CD8-positive, alpha-beta memory T cell (primary cell): ENCODE results near the gene PHLPP2. TPM values are rescaled to one million over a fixed set of nuclear protein-coding genes. Genes with fewer than 3 reads are reported as not detected.

Source experiments
- CTCF ChIA-PET: fragments of 350-600 bp; sonication (Branson Sonifier 250); formaldehyde crosslinking; loops from one replicate; lab custom pipeline; 2021; ENCODE audit warnings: antibody characterized with exemption; lab: Charles Lee
- POLR2A ChIA-PET: fragments of 350-600 bp; sonication (Branson Sonifier 250); formaldehyde crosslinking; loops from one replicate; lab custom pipeline; 2021; ENCODE audit warnings: antibody characterized with exemption; lab: Charles Lee
- DNase-seq, 5 donors: peaks; one replicate each; pipeline versions ENCODE4 v3.0.0 to v3.0.0-alpha.2; 2020 to 2022; ENCODE audit warnings: mixed read lengths in 1 of 5
- H3K27ac ChIP-seq: one replicate; pipeline ENCODE4 v1.7.0; 2013; ENCODE audit warnings: low read depth, mild to moderate bottlenecking, low read length, moderate library complexity
- H3K27me3 ChIP-seq: 2 replicates; pipeline ENCODE4 v1.7.0; 2013; ENCODE audit warnings: low read length, mild to moderate bottlenecking; ENCODE audit not compliant: insufficient read depth, poor library complexity, severe bottlenecking
- H3K36me3 ChIP-seq: 2 replicates; pipeline ENCODE4 v1.7.0; 2013; ENCODE audit warnings: mild to moderate bottlenecking, low read length, moderate library complexity; ENCODE audit not compliant: insufficient read depth
- H3K4me1 ChIP-seq: 2 replicates; pipeline ENCODE4 v1.7.0; 2013; ENCODE audit warnings: mild to moderate bottlenecking, low read length, moderate library complexity; ENCODE audit not compliant: insufficient read depth
- H3K4me3 ChIP-seq: 2 replicates; pipeline ENCODE4 v1.7.0; 2013; ENCODE audit warnings: mild to moderate bottlenecking, low read length
- H3K9me3 ChIP-seq: 2 replicates; pipeline ENCODE4 v1.7.0; 2013; ENCODE audit warnings: mild to moderate bottlenecking, low read length
- H3K27ac Mint-ChIP-seq, 8 donors: one replicate each; pipeline ENCODE4 v1.8.0; 2020 to 2021; ENCODE audit warnings: mixed read lengths in 8 of 8, mild to moderate bottlenecking in 6 of 8, inconsistent platforms in 3 of 8, moderate library complexity in 3 of 8
- H3K27me3 Mint-ChIP-seq, 2 donors: one replicate each; pipeline ENCODE4 v1.8.0; 2020 to 2021; ENCODE audit warnings: mixed read lengths in 2 of 2, mild to moderate bottlenecking in 1 of 2, moderate library complexity in 1 of 2
- H3K36me3 Mint-ChIP-seq, 3 donors: one replicate each; pipeline ENCODE4 v1.8.0; 2020 to 2021; ENCODE audit warnings: mixed read lengths in 3 of 3, inconsistent platforms in 1 of 3, mild to moderate bottlenecking in 1 of 3
- H3K4me1 Mint-ChIP-seq, 3 donors: one replicate each; pipeline ENCODE4 v1.8.0; 2020 to 2021; ENCODE audit warnings: mixed read lengths in 3 of 3, inconsistent platforms in 1 of 3, mild to moderate bottlenecking in 1 of 3
- H3K4me3 Mint-ChIP-seq, 7 donors: one replicate each; pipeline ENCODE4 v1.8.0; 2020 to 2021; ENCODE audit warnings: mixed read lengths in 7 of 7, mild to moderate bottlenecking in 6 of 7, moderate library complexity in 4 of 7, inconsistent platforms in 2 of 7
- H3K9me3 Mint-ChIP-seq, 5 donors: one replicate each; pipeline ENCODE4 v1.8.0; 2020 to 2022; ENCODE audit warnings: mixed read lengths in 5 of 5, mild to moderate bottlenecking in 3 of 5, moderate library complexity in 2 of 5, inconsistent platforms in 1 of 5
- polyA plus RNA-seq: library from polyadenylated mRNA; unstranded; fragments of 300-500 nt; fragmentation: Illumina TruSeq; gene quantifications from one replicate; pipeline ENCODE4 v1.2.3, GENCODE V29; 2021
- total RNA-seq, 2 experiments: library from RNA; stranded (reverse); gene quantifications; one replicate each; pipeline ENCODE4 v1.2.3, GENCODE V29; 2021

Gene PHLPP2
- total and polyA plus RNA-seq, 3 experiments from 2014 or later, result 1.7 to 14.4 (median 14.3) TPM

- Histone ChIP-seq H3K27me3 (no peaks in the 10 kb centered on the region), H3K4me1 (no peaks in the 10 kb centered on the region), H3K27ac (no peak overlapping the region), H3K9me3 (no peaks in the 10 kb centered on the region), H3K36me3 (peaks cover 4% of the 10 kb centered on the region), H3K4me3 (no peak overlapping the region)
- H3K9me3 Mint-ChIP-seq, result no peaks in the 10 kb centered on the region
- CTCF ChIA-PET, result no interaction called here
- H3K4me3 Mint-ChIP-seq, result no peak overlapping the region
- peaks cover 4 to 36% (median 5%) of the 10 kb centered on the region in 3 donors for H3K36me3 Mint-ChIP-seq
- H3K27me3 Mint-ChIP-seq, result no peaks in the 10 kb centered on the region
- no peak for DNase-seq
- H3K4me1 Mint-ChIP-seq, result no peaks in the 10 kb centered on the region
- H3K27ac Mint-ChIP-seq, result no peak overlapping the region
- POLR2A ChIA-PET, result no interaction called here
Observed at GRCh38 chr16:71645450-71645849, 79.1 kb downstream of the PHLPP2 start.

DNA sequence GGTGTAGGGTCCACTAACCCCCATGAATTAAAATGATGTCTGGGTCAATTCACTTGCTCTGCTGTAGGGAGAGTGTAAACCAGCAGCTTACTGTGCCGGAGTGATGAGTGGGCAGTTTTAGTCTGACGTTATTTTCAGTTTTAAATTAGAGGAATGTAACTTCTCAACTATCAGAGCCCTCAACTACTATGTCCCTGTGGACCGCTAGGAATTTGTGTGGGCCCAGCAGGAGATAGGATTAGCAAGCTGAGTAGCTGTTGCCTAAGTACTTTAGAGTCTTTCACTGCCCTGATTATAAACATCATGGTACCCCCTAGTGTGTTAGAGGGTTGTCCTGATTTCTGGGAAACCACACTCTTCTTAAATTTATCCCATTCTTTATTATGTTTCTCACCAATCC lies 87.1 kb downstream of the PHLPP2 start:
- Histone ChIP-seq H3K36me3 (no peaks in the 10 kb centered on the region), H3K4me3 (no peak overlapping the region), H3K4me1 (no peaks in the 10 kb centered on the region), H3K27ac (no peak overlapping the region), H3K9me3 (no peaks in the 10 kb centered on the region), H3K27me3 (no peaks in the 10 kb centered on the region)
- Mint-ChIP-seq H3K4me3 (no peak overlapping the region), H3K27me3 (no peaks in the 10 kb centered on the region), H3K4me1 (no peaks in the 10 kb centered on the region), H3K9me3 (no peaks in the 10 kb centered on the region), H3K27ac (no peak overlapping the region), H3K36me3 (peaks cover 0 to 4% (median 0%) of the 10 kb centered on the region in 3 donors)
- no peak for DNase-seq
- POLR2A ChIA-PET, result no interaction called here
- CTCF ChIA-PET, result no interaction called here

GRCh38 chr16:71635632-71636031 lies 88.9 kb downstream of the PHLPP2 start:
- Mint-ChIP-seq H3K36me3 (peaks cover 0 to 4% (median 0%) of the 10 kb centered on the region in 3 donors), H3K27ac (no peak overlapping the region), H3K4me1 (no peaks in the 10 kb centered on the region), H3K4me3 (no peak overlapping the region), H3K27me3 (no peaks in the 10 kb centered on the region), H3K9me3 (no peaks in the 10 kb centered on the region)
- H3K27ac ChIP-seq, result no peak overlapping the region
- no peaks in the 10 kb centered on the region for H3K27me3 ChIP-seq
- no peak overlapping the region for H3K4me3 ChIP-seq
- no peaks in the 10 kb centered on the region for H3K4me1 ChIP-seq
- ChIA-PET CTCF (no interaction called here), POLR2A (no interaction called here)
- no peaks in the 10 kb centered on the region for H3K36me3 ChIP-seq
- no peak for DNase-seq
- H3K9me3 ChIP-seq, result no peaks in the 10 kb centered on the region

DNA sequence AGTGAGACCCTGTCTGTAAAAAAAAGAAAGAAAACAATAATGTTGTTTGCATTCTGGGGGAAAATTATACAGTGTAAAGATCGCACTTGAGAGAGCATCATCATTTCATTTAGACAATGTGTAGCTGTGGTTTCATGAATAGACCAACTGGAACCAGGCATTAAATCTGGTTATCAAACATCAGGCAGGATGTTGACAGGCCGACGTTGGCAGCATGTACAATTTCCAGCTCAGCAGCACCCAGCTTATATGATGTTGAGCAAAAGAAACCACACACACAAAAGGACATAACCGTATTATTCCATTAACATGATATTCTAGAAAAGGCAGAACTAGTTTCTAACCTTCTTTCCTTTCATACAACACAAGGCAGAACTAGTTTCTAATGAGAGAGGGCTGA lies 92.7 kb downstream of the PHLPP2 start:
- peaks cover 7 to 22% of the 10 kb centered on the region in 2 donors for H3K27me3 Mint-ChIP-seq
- Histone ChIP-seq H3K4me1 (no peaks in the 10 kb centered on the region), H3K36me3 (no peaks in the 10 kb centered on the region), H3K4me3 (no peak overlapping the region), H3K27me3 (peaks cover 1% of the 10 kb centered on the region), H3K9me3 (no peaks in the 10 kb centered on the region), H3K27ac (no peak overlapping the region)
- H3K4me3 Mint-ChIP-seq, result no peak overlapping the region
- ChIA-PET CTCF (interaction anchor here (1.0 kb wide), 1 partner anchor 67 kb away, joined by 3 read pairs; no protein-coding TSS in a partner anchor), POLR2A (no interaction called here)
- peaks cover 0 to under 1% (median 0%) of the 10 kb centered on the region in 3 donors for H3K4me1 Mint-ChIP-seq
- no peaks in the 10 kb centered on the region for H3K36me3 Mint-ChIP-seq
- no peaks in the 10 kb centered on the region for H3K9me3 Mint-ChIP-seq
- H3K27ac Mint-ChIP-seq, result no peak overlapping the region
- DNase-seq, result no peak

- no peaks in the 10 kb centered on the region for H3K4me1 ChIP-seq
- Mint-ChIP-seq H3K4me1 (peaks cover 0 to 3% (median 2%) of the 10 kb centered on the region in 3 donors), H3K4me3 (no peak overlapping the region), H3K27me3 (peaks cover 7 to 25% of the 10 kb centered on the region in 2 donors), H3K27ac (no peak overlapping the region), H3K9me3 (no peaks in the 10 kb centered on the region), H3K36me3 (no peaks in the 10 kb centered on the region)
- H3K36me3 ChIP-seq, result no peaks in the 10 kb centered on the region
- ChIA-PET POLR2A (no interaction called here), CTCF (interaction anchor here (0.9 kb wide), 1 partner anchor 20 kb away, joined by 4 read pairs; no protein-coding TSS in a partner anchor)
- H3K27ac ChIP-seq, result no peak overlapping the region
- H3K4me3 ChIP-seq, result no peak overlapping the region
- peaks cover 6% of the 10 kb centered on the region for H3K27me3 ChIP-seq
- no peaks in the 10 kb centered on the region for H3K9me3 ChIP-seq
- no peak for DNase-seq
Observed at GRCh38 chr16:71630808-71631207, 93.7 kb downstream of the PHLPP2 start.

GRCh38 chr16:71629278-71630016 lies 95.1 kb downstream of the PHLPP2 start:
- Histone ChIP-seq H3K27ac (no peak overlapping the region), H3K9me3 (no peaks in the 10 kb centered on the region), H3K4me3 (no peak overlapping the region), H3K36me3 (no peaks in the 10 kb centered on the region), H3K4me1 (no peaks in the 10 kb centered on the region), H3K27me3 (peaks cover 10% of the 10 kb centered on the region)
- POLR2A ChIA-PET, result no interaction called here
- Mint-ChIP-seq H3K4me1 (peaks cover 0 to 3% (median 2%) of the 10 kb centered on the region in 3 donors), H3K9me3 (no peaks in the 10 kb centered on the region), H3K4me3 (no peak overlapping the region), H3K27me3 (peaks cover 7 to 25% of the 10 kb centered on the region in 2 donors), H3K36me3 (no peaks in the 10 kb centered on the region), H3K27ac (peak overlapping the region in 1 of 8 donors; percentile 44)
- CTCF ChIA-PET, result no interaction called here
- DNase-seq, result no peak

- no peaks in the 10 kb centered on the region for H3K9me3 ChIP-seq
- H3K4me1 ChIP-seq, result no peaks in the 10 kb centered on the region
- POLR2A ChIA-PET, result no interaction called here
- peaks cover 7 to 25% of the 10 kb centered on the region in 2 donors for H3K27me3 Mint-ChIP-seq
- no peak overlapping the region for H3K4me3 Mint-ChIP-seq
- H3K4me3 ChIP-seq, result no peak overlapping the region
- H3K27ac Mint-ChIP-seq, result no peak overlapping the region
- no peaks in the 10 kb centered on the region for H3K9me3 Mint-ChIP-seq
- H3K27ac ChIP-seq, result no peak overlapping the region
- CTCF ChIA-PET, result no interaction called here
- H3K4me1 Mint-ChIP-seq, result peaks cover 0 to 3% (median 2%) of the 10 kb centered on the region in 3 donors
- no peaks in the 10 kb centered on the region for H3K36me3 Mint-ChIP-seq
- H3K27me3 ChIP-seq, result peaks cover 10% of the 10 kb centered on the region
- no peak for DNase-seq
- no peaks in the 10 kb centered on the region for H3K36me3 ChIP-seq
Observed at GRCh38 chr16:71628810-71629209, 95.7 kb downstream of the PHLPP2 start.

DNA sequence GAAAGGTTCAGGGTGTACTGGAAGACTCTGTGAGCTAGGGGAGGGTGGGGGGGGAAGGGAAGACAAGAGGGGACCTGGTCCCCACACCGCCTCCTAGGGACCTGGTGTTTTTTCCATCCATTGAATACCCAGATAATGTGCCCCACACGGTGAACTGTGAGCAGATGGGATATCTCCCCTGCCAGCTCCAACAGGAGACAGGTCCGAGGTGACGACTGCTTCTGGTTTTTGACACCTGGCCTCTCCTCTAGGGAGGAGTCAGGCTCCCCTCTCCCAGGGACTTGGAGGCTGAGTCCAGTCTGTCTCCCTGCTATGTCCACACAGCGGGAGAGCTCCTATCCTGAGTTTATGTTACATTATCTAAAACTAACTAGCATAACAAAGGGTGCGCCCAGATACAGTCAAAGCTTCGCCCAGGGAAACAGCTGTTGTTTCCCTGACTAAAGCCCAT lies 96.7 kb downstream of the PHLPP2 start:
- no peaks in the 10 kb centered on the region for H3K36me3 ChIP-seq
- CTCF ChIA-PET, result no interaction called here
- H3K27me3 ChIP-seq, result peaks cover 10% of the 10 kb centered on the region
- no peak overlapping the region for H3K27ac ChIP-seq
- no peaks in the 10 kb centered on the region for H3K9me3 Mint-ChIP-seq
- H3K27me3 Mint-ChIP-seq, result peaks cover 7 to 25% of the 10 kb centered on the region in 2 donors
- H3K4me3 ChIP-seq, result no peak overlapping the region
- H3K27ac Mint-ChIP-seq, result no peak overlapping the region
- no peaks in the 10 kb centered on the region for H3K36me3 Mint-ChIP-seq
- no peaks in the 10 kb centered on the region for H3K9me3 ChIP-seq
- no peak for DNase-seq
- H3K4me1 Mint-ChIP-seq, result peaks cover 0 to 3% (median 2%) of the 10 kb centered on the region in 3 donors
- peak overlapping the region in 1 of 7 donors; percentile 6 for H3K4me3 Mint-ChIP-seq
- no peaks in the 10 kb centered on the region for H3K4me1 ChIP-seq
- POLR2A ChIA-PET, result no interaction called here
